GM03348 (cell line): Measurements from ENCODE around the gene TSEN54.
"Not testable (repeated sequence)": the region's sequence is repeated elsewhere in the genome, so short reads cannot be mapped to it uniquely, and the experiment has no call there.

Source experiments
- DNase-seq: peaks from one replicate; pipeline ENCODE4 v3.0.0; 2012; ENCODE audit warnings: low spot score

TSEN54 gene

DNA sequence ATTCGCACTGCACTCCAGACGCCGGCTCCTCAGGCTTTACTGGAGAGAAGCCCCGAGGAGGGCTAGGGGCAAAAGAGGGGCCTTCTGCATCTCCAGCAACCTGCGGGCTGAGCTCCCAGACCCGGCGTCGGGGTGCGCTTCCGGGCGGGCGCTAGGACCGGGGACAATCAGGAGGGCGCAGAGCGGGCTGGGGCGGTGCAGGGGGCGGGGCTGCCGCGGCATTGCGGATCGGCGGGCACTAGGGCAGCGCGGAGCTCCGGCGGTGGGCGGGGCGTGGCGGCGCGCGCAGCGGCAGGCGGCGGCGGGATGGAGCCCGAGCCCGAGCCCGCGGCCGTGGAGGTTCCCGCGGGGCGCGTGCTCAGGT lies at the start of gene TSEN54:
TSS of gene TSEN54 (plus strand) at position 274 of the 364 bp plus-strand sequence. CDS start at position 307, 33 bp downstream.
- peak; percentile 99 for DNase-seq

DNA sequence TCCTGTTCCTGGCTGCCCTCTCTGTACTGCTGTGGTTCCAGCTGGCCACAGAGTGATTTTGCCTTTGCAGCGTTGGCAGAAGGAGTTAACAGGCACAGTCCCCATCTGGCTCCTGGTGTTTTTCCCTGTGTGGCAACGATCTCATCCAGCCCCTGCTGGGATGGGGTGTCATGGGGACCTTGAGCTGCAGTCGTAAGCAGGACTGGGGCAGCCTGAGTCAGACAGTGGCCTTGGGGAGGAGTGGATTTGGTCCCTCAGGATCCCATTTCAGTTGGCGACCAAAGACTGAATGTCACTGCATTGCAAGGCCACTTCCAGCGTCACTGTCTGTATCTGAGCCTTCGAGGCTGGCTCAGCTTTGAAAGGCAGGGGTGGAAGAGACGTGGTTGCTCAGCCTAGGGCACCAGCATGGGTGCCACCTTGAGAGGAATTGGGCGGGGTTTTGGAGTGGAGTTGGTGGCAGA lies 48.0 kb upstream of the TSEN54 start:
- DNase-seq: no peak

DNA sequence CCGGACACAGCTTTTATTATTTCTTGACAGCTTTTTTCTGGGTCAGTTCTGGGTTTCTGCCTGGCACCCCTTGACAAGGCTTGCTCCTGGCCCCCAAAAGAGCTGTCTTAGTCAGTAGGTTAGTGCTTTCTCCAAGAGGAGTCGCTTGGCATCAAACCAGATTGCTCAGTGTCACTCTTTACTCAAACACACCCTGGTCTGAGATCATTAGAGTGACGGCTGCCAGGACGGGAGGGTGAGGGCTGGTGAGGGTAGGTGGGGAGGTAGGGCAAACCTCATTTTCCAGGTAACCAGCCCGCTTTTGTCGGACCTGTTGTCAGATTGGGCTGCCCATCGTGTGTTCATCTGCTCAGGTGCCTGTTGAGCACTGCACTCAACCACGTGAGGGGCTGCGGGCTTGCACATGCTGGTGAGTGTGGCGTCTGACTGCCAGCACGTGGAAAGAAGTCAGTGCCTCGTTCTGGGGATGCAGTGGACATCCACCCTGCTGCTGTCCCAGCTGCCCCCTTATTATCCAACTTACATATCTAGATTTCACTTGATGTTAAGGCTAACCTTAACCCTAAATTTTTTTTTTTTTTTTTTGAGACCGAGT lies 47.5 kb upstream of the TSEN54 start:
- DNase-seq: no peak

DNA sequence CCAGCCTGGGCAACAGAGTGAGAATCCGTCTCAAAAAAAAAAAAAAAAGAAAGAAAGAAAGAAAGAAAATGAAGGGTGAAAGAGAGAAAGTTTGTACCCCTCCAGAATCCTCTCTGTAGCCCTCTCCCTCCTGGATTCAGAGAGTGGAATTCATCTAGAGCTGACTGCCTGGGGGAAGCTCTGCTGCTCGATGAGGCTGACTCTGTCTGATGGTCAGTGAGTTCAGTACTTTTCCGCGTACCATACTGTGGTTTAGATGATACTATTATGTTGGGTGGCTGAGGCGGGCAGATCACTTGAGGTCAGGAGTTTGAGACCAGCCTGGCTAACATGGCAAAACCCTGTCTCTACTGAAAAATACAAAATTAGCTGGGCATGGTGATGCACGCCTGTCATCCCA lies 45.1 kb upstream of the TSEN54 start:
- DNase-seq: no peak

DNA sequence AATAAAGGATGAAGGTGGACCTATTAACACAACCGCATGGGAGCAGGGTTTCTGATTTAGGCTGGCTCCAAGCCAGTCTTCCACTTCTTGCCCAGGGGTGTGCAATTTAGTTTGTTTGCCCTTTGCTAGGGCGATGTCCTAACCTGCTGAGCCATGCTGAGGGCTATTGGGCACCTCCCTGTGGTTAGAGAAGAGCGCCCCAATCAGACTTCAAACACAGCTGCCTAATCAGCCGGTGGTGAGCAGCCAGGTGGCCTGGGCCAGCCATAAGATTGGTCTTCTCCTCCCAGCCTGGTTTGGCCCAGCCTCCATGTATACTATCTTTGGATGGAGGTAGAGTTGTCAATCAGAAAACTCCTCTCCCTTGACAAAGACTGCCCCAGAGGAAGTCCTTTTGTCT lies 44.2 kb upstream of the TSEN54 start:
- DNase-seq: no peak

DNA sequence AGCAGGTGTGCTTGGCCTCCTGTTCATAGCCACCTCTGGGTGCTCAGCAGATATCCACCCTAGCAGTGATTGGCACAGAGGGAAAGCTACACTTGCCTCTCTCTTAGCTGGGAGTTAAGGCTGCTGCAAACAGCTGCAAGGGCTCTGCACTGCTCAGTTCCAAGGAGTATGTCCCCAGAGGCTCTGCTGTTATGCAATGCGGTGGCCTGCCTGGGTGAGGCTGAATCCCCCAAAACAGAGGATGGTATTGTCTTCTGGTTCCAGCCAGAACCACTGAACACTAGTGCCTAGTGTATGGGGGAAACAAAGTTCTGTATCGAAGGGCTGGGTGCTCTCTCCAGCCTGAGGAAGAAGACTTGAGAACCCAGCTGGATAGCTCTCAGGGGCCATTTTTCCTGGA lies 43.1 kb upstream of the TSEN54 start:
- DNase-seq: no peak

DNA sequence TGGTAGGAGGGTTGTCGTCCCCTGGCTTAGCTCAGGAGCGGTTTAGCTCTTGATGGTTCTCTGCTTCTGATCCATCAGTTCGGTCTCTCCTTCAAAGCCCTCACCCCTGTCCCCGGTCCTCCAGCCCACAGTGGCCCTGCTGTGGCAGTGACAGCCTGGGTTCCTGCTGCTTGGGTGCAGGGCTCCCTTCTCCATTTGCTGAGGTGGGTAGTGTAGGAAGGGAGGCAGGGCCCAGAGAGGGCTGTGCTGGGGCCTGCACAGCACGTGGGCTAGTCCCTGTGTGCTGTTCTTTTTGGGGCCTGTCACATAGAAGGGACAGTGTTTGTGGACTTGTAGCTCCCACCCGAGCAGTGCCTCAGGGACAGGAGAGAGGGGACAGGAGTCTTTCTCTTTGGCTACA lies 41.6 kb upstream of the TSEN54 start:
- DNase-seq: no peak

DNA sequence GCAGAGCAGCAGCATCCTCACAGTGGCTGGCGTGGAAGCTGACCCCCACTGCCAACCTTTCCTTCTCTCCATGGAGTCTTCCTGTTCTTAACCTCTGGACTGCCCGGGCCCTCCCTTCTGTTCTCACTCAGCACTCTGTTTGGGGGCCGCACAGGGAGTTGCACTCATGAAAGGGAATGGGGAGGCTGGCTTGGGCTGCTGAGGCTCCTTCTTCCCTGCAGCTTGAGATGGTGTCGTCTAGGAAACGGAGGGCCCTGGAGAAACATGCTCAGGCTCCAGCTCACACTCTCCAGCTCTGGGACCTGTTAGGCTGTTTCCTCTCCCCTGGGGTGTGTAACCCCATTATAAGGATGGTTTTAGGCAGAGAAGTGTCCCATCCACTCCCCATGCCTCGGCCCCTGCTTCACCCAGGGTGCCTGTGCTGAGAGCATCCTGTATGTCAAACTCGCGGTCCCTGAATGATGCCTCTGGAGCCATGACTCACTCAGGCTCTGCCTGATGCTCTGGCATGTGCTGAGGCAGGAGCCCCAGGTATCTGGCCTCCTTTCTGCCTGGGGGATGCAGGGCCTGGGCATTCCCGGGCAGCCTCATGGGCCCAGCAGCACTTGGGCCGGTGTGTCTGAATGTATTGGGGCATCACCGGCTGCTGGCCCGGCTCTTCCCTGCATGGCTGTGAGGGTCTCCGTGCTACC lies 41.0 kb upstream of the TSEN54 start:
- no peak for DNase-seq

DNA sequence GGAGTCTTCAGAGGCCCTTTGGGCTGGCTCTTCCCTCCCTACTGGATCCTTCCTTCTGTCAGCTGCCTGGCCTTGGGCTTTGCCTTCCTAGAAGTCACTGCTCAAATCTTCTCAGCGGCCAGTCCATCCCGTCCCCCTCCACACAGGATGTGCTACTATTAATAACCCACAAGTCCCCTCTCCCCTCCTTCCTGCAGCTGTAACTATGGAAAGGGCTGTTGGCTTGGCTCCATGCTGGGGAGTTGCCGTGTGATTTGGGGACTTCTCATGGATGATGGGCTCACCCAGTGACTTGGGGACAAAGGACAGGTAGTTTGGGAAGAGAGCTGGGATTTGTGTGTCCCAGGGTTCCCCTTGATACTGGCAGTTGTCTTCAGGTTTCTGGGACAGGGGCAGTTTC lies 40.5 kb upstream of the TSEN54 start:
- DNase-seq: no peak

DNA sequence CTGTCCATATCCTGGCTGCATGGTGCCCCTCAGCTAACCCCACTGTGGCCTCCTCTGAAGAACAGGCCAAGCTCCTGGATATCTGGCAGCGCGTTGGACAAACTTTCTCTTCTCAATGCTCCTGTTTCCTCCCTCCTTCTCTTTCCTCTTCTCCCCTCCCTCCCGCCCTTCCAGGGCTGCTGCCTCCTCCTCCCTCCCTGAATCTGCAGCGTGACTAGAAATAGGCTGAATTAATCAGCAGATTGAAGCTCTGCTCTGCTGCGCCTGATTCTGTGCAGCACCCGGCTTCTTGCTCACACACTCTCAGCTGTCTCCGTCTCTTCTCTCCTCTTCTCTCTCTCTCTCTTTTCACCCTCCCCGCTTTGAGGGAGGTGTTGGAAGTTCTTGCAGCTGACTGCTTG lies 40.1 kb upstream of the TSEN54 start:
- DNase-seq: no peak

DNA sequence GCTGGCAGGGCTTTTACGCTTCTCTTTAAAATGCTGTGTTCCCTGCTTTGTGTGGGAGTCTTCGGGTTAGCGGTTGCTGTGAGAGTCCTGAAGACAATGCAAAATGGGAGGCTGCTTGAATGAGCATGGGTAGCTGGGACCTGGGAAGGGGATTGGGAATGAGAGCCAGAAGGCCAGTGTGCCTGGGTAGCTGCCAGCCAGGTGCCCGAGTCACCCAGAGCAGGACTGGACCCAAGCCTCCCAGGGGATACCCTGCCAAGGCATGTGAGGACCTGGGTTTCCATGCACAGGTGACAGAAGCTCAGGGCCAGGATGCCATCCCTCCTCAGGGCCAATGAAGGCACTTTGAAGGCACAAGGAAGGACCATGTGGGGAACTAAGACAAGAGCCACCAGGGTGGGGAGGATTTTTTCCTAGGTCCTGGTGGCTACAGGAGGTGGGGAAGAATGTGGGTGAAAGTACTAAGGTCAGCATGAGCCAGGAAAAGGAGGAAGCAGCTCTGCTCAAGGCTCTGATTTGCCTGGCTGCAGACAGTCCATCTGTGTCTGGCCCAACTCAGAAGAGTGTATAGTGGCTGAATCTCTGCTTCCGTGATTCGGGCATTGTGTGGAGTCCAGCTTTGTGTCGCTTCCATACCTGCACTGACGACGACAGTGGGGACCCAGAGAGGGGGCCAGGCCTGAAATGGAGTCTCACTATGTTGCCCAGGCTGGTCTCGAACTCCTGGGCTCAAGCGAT lies 39.4 kb upstream of the TSEN54 start:
- no peak for DNase-seq

DNA sequence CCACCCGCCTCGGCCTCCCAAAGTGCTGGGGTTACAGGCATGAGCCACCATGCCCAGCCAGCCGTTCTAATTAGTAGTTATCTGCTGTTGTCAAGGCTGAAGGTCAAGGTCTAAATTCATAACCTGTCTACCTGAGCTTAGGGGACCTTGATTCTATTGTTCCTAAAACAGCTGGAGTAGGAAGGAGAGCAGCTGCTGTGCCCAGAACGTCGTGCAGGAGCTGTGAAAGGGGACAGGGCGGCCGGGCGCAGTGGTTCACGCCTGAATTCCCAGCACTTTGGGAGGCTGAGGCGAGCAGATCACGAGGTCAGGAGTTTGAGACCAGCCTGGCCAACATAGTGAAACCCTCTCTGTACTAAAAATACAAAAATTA lies 38.9 kb upstream of the TSEN54 start:
- DNase-seq: not testable (repeated sequence)

DNA sequence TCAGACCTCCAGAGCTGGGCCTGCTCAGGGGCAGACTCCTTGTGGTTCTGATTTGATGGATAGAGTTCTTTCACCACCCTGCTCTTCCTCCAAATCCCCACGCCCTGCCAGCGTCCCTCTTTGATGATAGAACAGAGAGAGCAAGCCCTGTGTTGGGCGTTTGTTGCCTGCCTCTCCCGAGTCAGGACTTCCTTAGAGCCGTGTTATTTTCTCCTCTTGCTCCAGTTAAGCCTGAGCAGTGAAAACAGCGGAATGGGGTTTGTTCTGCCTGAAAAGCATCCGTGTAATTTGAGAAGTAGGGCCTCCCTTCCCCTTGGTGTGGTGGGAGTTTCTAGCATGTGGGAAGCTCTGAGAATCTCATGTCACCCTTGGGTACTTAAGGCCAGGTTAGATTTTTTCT lies 37.8 kb upstream of the TSEN54 start:
- DNase-seq: no peak

DNA sequence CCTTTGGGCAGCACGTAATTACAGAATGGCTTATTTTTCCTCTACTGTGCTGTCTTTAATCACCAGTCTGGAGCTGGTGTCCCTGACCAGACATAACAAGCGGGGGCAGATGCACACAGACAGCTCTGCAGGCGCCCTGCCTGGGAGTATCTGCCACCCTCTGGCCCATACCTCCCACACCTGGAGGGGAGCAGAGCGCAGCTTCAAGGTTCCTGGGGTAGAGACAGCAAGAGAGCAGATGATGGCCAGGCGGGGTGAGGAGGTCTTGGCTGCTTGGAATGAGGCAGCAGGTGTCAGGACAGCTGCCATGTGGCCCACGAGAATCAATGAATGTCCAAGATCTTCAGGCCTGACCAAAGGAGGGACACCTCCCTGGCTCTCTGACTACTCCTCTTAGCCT lies 36.0 kb upstream of the TSEN54 start:
- no peak for DNase-seq

DNA sequence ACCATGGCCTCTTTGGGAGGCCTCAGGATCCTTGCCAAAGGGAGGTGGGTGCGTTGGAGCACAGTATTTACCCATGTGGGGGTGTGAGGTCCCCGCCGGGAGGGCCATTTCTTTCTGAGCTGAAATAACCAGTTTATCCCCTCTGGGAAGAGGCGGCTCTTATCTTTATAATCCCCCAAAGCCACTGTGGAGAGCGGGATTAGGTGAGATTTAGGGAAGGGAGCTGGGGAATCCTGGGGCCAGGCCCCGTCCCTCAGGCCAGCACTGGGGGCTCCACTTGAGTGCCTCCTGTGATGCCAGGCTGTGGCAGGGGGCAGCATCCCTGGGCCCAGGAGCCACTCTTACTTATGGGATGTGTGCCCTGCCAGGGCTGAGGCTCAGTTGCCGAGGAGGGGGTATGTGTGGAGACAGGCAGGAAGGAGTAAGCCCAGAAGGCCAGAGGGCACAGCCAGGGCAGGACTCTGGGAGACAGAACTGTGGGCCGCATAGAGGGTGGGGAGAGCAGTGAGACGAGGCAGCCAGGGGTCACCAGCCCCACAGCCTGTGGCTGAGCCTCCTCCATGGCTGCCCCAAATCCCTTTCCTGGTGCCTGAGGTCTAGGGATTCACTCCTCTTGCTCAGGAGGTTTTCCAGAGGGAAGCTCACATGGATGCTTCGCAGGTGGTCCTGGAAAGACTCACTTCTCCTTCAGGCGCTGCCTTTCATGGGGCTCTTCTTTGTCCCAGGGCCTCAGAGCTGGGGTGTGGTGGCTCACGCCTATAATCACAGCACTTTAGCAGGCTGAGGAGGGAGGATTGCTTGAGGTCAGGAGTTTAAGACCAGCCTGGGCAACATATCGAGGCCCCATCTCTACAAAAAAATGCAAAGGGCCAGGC lies 34.9 kb upstream of the TSEN54 start:
- no peak for DNase-seq

DNA sequence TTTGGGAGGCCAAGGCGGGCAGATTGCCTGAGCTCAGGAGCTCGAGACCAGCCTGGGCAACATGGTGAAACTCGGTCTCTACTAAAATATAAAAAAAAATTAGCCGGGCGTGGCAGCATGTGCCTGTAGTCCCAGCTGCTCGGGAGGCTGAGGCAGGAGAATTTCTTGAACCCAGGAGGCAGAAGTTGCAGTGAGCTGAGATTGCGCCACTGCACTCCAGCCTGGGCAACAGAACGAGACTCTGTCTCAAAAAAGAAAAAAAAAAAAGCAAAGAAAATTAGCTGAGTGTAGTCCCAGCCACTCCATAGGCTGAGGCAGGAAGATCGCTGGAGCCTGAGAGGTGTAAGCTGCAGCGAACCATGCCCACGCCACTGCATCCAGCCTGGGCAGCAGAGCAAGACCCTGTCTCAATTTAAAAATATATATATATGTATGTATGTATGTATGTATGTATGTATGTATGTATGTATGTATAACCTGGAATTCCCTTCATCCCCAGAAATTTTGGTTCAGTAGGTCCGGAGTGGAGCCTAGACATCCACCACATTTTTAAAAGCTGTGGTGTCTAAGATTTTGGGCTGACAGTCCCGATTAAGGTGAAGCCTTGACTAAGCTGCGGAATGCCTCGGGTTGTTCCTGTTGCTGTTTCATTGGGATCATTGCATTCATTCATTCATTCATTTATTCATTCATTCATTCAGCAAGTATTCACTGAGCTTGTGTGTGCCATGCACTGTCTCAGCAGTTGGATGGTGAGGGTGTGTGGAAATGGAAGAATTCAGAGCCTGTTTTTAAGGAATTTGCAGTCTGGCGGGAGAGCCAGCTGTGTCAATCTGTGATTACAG lies 34.0 kb upstream of the TSEN54 start:
- DNase-seq: no peak

DNA sequence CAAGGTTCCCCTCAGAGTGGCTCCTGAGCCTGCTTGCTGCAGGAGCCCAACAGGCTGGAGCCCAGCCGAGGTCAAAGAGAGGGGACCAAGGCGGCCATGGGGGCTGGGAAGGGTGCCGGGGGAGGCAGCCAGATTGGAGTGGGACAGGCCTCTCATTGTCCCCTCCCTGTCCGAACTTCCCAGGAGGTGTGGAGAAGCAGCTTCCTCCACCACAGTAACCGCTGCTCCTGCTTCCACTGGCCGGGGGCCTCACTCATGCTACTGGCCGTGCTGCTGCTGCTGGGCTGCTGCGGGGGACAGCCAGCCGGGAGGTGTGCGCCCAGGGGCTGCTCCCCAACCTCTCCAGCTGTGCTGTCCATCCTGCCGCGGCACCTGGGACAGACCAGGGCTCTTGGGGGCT lies 30.6 kb upstream of the TSEN54 start:
- DNase-seq: no peak

DNA sequence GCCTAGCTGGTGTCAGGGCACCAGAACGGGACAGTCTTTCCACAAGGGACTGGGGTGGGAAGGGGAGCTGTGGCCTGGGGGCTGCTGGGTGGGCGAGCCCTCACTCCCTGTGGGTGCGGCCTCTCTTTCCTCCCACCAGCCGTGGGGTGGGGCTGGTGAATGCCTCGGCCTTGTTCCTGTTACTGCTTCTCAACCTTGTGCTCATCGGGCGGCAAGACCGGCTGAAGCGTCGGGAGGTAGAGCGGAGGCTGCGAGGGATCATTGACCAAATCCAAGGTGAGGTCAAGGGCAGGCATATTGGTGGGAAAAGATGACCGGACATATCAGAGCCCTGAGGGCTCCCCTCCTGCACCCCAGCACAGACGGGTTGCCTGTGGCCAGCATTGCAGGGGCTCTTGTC lies 30.2 kb upstream of the TSEN54 start:
- DNase-seq: no peak

DNA sequence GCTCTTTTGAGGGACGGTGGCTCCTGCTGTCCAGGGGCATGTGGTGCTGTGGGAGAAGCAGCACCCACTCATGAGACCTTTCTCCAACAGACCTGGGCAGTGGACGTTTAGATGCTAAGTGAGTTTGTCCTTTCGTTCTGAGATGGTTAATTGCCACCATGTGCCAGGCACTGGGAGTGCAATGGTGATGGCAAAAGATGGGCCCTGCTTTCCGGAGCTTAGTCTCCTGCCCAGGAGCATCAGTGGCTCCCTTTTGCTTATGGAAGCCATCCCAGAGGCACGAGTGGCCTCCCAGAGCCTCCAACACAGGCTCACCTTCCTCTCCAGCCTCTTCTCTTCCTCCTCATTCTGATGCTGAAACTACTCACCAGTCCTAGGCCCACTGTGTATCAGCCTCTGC lies 29.4 kb upstream of the TSEN54 start:
- DNase-seq: no peak

DNA sequence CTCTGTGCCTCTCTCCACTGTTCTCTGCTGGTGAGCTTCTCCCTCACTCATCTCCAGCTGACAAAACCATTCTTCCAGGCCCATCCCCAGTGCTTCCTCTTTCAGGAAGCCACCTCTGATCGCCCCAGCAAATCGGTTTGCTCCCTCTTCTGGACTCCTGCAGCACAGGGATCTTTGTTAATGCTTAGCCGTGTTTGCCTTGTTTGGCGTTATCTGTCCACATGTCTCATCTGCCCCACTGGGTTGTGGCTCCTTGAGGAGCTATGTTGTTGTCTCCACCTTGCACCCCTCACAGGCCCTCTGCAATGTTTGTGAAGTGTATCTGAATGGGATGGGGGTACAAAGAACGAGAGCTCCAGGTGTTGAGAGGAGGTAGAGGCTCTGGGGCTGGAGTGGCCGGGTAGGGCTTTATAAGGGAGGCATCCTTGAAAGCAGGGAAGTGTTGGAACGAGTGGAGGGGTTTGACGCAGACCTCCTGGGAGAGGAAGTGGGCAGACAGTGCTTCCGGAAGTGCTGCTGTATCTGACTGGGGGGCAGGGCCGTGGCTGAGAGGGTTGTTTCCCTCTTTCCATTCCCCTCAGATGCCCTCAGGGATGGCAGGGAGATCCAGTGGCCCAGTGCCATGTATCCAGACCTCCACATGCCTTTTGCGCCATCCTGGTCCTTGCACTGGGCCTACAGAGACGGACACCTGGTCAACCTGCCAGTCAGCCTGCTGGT lies 28.8 kb upstream of the TSEN54 start:
- no peak for DNase-seq
